Testis (tissue), 3 donors: ENCODE data around the gene SMIM29. TPM values are rescaled to one million over a fixed set of nuclear protein-coding genes. Genes with fewer than 3 reads are reported as not detected.
A peak's percentile ranks its signal among the peaks of the same experiment; 100 is the strongest.

ENCODE experiments used
- DNase-seq: peaks from one replicate; pipeline ENCODE4 v3.0.0-alpha.2; 2019
- H3K27ac ChIP-seq, 2 donors: fragments of 200-600 bp; sonication (generic); one replicate each; pipeline ENCODE4 v1.5.1; 2019
- H3K27me3 ChIP-seq: fragments of 200-600 bp; sonication (generic); one replicate; pipeline ENCODE4 v1.5.1; 2019
- H3K36me3 ChIP-seq: fragments of 200-600 bp; sonication (generic); one replicate; pipeline ENCODE4 v1.5.1; 2017; ENCODE audit warnings: low read depth; ENCODE audit errors: missing control alignments
- H3K4me1 ChIP-seq: fragments of 200-600 bp; sonication (generic); one replicate; pipeline ENCODE4 v1.5.1; 2019
- H3K4me3 ChIP-seq, 2 donors: fragments of 200-600 bp; sonication (generic); one replicate each; pipeline ENCODE4 v1.5.1; 2017 to 2019
- H3K9me3 ChIP-seq: fragments of 200-600 bp; sonication (generic); one replicate; pipeline ENCODE4 v1.5.1; 2017
- POLR2A ChIP-seq: fragments of 450-650 bp; IDR thresholded peaks from one replicate; pipeline ENCODE4 v1.6.1; 2017; ENCODE audit warnings: antibody characterized with exemption, mild to moderate bottlenecking, moderate library complexity
- WGBS, 2 donors: methylation state at CpG; one replicate each; pipeline ENCODE4 v1.1.5; 2018; 5-methylcytosine and 5-hydroxymethylcytosine counted together
- intact Hi-C: fragments of 100-400 bp; cut with DNase I; formaldehyde crosslinking; loops from one replicate; pipeline ENCODE4 v1.15.1; 2023; ENCODE audit warnings: low total_unique reads
- polyA plus RNA-seq: library from polyadenylated mRNA; stranded (reverse); fragments of 350-450 nt; fragmentation: Illumina TruSeq; extraction: RNeasy Lipid Tissue Mini Kit (QIAGEN cat#74804); gene quantifications from one replicate; pipeline ENCODE4 v1.2.3, GENCODE V29; 2014; ENCODE audit warnings: low read depth, low replicate concordance; ENCODE audit not compliant: insufficient read depth
- total RNA-seq, 2 donors: library from RNA; depleted of rRNA; stranded (reverse); fragments of >200 nt; gene quantifications; one replicate each; pipeline ENCODE4 v1.2.3, GENCODE V29; 2016
- TF ChIP-seq, protein P1 (sequence below), 3 experiments: fragments of 450-650 bp in 2 of 3; fragments of 200-600 bp in 1 of 3; sonication (generic) in 1 of 3; IDR thresholded peaks; one replicate each; pipeline ENCODE4 v1.5.1; 2016 to 2019; ENCODE audit warnings: antibody characterized with exemption in 3 of 3, mild to moderate bottlenecking in 2 of 3, moderate library complexity in 1 of 3

Gene SMIM29
- total and polyA plus RNA-seq, 3 donors from 2014 or later = 19.3 to 35.8 (median 27.6) TPM

DNA sequence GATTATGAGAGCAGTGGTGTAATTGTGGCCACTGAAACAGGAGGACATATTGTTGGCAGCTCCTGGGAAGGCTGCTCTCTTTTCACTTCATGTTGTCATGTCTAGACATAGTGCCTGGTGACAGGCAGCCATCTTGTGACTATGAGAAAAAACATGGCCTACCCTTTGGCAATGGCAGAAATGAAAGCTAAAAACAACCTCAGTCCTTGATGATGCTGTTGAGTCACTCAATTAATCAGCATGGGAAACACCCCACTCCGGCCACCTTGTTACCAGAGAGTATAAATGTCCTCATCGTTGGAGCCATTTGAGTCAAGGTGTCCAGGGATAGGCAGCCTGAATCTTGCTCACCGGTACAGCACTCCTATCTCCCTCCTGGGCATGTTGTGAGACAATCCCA, 43.3 kb downstream of the SMIM29 start:
- intact Hi-C loops = no loop called here
- no peak for TF ChIP-seq POLR2A
- TF ChIP-seq, protein P1, sequence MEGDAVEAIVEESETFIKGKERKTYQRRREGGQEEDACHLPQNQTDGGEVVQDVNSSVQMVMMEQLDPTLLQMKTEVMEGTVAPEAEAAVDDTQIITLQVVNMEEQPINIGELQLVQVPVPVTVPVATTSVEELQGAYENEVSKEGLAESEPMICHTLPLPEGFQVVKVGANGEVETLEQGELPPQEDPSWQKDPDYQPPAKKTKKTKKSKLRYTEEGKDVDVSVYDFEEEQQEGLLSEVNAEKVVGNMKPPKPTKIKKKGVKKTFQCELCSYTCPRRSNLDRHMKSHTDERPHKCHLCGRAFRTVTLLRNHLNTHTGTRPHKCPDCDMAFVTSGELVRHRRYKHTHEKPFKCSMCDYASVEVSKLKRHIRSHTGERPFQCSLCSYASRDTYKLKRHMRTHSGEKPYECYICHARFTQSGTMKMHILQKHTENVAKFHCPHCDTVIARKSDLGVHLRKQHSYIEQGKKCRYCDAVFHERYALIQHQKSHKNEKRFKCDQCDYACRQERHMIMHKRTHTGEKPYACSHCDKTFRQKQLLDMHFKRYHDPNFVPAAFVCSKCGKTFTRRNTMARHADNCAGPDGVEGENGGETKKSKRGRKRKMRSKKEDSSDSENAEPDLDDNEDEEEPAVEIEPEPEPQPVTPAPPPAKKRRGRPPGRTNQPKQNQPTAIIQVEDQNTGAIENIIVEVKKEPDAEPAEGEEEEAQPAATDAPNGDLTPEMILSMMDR (IDR thresholded peaks at IDR 0.05) = no peak

DNA sequence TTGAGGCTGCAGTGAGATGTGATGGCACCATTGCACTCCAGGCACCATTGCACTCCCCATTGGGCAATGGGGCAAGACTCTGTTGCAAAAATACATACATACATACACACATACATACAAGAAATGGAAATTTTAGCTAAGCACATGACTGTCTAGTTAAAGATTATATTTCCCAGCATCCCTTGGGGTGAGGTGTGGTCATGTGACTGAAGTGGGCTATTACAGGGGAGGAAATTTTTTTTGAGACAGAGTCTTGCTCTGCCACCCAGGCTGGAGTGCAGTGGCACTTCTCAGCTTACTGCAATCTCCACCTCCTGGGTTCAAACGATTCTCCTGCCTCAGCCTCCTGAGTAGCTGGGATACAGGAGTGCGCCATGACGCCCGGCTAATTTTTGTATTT, 44.1 kb downstream of the SMIM29 start:
- intact Hi-C loops = no loop called here

More for the DNA sequence above, 43.3 kb downstream of the SMIM29 start:
- H3K9me3 ChIP-seq = no peaks in the 10 kb centered on the region
- 94 to 96% methylated on average over 3 of the region's 3 CpGs for WGBS, 2 donors
- H3K4me1 ChIP-seq = no peaks in the 10 kb centered on the region
- H3K4me3 ChIP-seq = no peak overlapping the region
- H3K36me3 ChIP-seq = no peaks in the 10 kb centered on the region
- H3K27ac ChIP-seq = no peak overlapping the region
- DNase-seq = no peak
- H3K27me3 ChIP-seq = no peaks in the 10 kb centered on the region

DNA sequence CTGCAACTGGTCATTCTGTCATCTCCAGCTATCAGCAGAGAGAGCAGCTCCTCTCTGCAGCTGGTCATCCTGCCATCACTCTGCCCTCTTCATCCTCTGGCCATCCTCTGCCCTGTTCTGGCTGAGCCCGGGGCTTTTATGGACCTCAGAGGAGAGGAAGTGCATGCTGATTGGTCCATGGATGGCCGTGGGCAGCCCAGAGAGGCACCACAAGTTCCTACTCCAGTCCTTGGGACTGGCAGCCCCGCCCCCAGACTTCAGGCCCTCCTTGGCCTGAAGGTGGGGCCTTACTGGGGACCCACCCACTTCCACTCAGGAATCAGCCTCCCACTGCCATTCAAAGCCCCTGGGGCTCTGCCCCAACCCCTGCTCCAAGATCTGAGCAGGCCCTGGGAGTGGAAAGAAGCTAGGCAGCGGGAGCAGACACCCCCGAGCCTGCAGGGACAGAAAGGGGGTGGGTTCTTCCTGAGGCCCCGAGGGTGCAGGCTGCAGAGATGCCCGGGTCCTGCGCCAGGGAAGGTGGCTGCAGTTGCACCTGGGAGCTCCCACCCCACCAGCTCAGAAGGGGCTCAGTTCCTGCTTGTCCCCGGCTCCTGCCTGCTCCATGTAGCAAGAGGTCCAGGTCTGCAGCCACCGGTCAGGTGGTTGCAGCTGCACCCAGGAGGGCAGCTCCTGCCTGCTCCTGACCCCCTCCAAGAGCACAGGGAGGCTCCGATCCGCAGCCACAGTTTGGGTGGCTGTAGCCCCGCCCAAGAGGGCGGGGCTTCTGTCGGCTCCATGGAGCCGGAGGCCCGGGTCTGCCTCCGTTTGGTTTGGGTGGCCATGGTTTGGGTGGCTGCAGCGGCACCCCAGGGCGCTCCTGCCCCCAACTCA, 46.2 kb downstream of the SMIM29 start:
- Histone ChIP-seq H3K27me3 (no peaks in the 10 kb centered on the region), H3K4me3 (peak overlapping the region in 1 of 2 donors; percentile 13), H3K27ac (no peak overlapping the region), H3K9me3 (no peaks in the 10 kb centered on the region), H3K4me1 (no peaks in the 10 kb centered on the region), H3K36me3 (no peaks in the 10 kb centered on the region)
- no peak for DNase-seq
- TF ChIP-seq, protein P1 (IDR thresholded peaks at IDR 0.05) = no peak
- TF ChIP-seq POLR2A = no peak
- 56 to 69% methylated on average over 4 to 20 of the region's 20 CpGs for WGBS, 2 donors
- intact Hi-C loops = no loop called here

More for the DNA sequence above, 44.1 kb downstream of the SMIM29 start:
- no peak for TF ChIP-seq POLR2A
- TF ChIP-seq, protein P1 (IDR thresholded peaks at IDR 0.05) = no peak
- Histone ChIP-seq H3K36me3 (no peaks in the 10 kb centered on the region), H3K4me3 (no peak overlapping the region), H3K27ac (no peak overlapping the region), H3K4me1 (no peaks in the 10 kb centered on the region), H3K27me3 (no peaks in the 10 kb centered on the region), H3K9me3 (no peaks in the 10 kb centered on the region)
- WGBS, 2 donors = 95 to 96% methylated on average over 4 of the region's 4 CpGs
- DNase-seq = no peak

DNA sequence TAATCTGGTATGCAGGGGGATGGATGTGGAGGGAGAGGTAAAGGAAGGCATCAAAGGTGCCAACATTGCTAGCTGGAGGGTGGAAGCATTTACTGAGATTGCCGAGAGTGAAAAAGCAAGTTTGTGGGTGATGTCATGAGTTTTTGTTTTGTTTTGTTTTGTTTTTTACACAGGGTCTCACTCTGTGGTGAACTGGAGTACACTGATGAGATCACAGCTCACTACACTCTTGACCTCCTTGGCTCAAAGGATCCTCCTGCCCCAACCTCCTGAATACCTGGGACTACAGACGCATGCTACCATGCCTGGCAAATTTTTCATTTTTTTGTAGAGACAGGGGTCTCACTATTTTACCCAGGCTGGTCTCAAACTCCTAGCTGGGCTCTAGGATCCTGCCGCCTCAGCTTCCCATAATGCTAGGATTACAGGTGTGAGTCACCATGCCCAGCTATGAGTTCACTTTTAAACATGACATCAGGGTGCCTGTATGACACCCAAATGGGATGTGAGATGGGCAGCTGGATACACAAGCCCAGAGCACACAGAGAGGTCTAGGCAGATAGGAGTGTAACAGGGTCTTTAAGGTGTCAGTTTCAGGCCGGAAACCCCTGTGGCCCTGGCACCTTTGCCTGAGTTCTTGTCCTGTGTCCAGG, 47.2 kb downstream of the SMIM29 start:
- no peaks in the 10 kb centered on the region for H3K36me3 ChIP-seq
- H3K4me1 ChIP-seq = no peaks in the 10 kb centered on the region
- no peak for DNase-seq
- H3K27me3 ChIP-seq = no peaks in the 10 kb centered on the region
- WGBS, 2 donors = 88 to 98% methylated on average over 4 of the region's 4 CpGs
- no peaks in the 10 kb centered on the region for H3K9me3 ChIP-seq
- no peak overlapping the region for H3K4me3 ChIP-seq
- H3K27ac ChIP-seq = no peak overlapping the region
- TF ChIP-seq, protein P1 (IDR thresholded peaks at IDR 0.05) = no peak
- TF ChIP-seq POLR2A = no peak
- intact Hi-C loops = no loop called here
